GM12874 (cell line): ENCODE measurements around the gene LPIN3.

ENCODE experiments used
- TF ChIP-seq, protein P1 (sequence below): IDR thresholded peaks from 2 replicates; pipeline ENCODE4 v1.5.1; 2011; ENCODE audit warnings: low read depth, mild to moderate bottlenecking, control low read depth, low read length, moderate library complexity; ENCODE audit not compliant: insufficient read depth

The LPIN3 gene

GRCh38 chr20:41329435-41330342, 10.9 kb upstream of the LPIN3 start:
- TF ChIP-seq, protein P1, sequence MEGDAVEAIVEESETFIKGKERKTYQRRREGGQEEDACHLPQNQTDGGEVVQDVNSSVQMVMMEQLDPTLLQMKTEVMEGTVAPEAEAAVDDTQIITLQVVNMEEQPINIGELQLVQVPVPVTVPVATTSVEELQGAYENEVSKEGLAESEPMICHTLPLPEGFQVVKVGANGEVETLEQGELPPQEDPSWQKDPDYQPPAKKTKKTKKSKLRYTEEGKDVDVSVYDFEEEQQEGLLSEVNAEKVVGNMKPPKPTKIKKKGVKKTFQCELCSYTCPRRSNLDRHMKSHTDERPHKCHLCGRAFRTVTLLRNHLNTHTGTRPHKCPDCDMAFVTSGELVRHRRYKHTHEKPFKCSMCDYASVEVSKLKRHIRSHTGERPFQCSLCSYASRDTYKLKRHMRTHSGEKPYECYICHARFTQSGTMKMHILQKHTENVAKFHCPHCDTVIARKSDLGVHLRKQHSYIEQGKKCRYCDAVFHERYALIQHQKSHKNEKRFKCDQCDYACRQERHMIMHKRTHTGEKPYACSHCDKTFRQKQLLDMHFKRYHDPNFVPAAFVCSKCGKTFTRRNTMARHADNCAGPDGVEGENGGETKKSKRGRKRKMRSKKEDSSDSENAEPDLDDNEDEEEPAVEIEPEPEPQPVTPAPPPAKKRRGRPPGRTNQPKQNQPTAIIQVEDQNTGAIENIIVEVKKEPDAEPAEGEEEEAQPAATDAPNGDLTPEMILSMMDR = no peak

- TF ChIP-seq, protein P1 = no peak
Observed at GRCh38 chr20:41330343-41330720, 10.3 kb upstream of the LPIN3 start.

DNA sequence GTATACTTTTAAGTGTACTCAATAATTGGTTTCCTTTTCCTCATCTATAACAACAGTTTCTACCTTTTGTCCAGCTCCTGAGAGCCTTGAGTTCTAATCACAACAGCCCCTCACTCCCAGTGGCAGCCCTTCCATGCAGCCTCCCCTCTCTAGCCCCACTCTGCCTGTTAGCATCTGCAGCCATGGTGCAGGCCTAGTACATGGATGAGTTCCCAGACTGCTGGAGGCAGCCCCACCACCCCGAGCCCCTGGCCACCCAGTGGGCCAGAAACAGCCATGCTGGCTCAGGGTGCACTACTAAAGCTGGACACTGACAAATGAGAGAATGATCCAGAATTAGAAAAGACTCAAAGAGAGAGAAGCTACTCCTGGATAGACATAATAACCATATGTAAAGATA, 9.7 kb upstream of the LPIN3 start:
- TF ChIP-seq, protein P1 = no peak

DNA sequence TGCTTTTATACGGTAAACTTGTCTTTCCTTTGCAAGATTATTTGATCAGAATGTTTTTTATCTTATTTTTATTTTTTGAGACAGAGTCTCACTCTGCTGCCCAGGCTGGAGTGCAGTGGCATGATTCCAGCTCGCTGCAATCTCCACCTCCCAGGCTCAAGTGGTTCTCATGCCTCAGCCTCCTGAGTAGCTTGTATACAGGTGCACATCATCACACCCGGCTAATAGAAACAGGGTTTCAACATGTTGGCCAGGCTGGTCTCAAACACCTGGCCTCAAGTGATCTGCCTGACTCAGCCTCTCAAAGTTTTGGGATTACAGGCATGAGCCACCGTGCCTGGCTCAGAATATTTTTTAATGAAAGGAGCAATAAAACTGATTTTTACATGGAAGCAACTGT, 8.9 kb upstream of the LPIN3 start:
- TF ChIP-seq, protein P1 = no peak

- TF ChIP-seq, protein P1 = no peak
Observed at GRCh38 chr20:41334036-41334435, 6.6 kb upstream of the LPIN3 start.

GRCh38 chr20:41334443-41335421, 5.9 kb upstream of the LPIN3 start:
- TF ChIP-seq, protein P1 = no peak

GRCh38 chr20:41335591-41335990, 5.0 kb upstream of the LPIN3 start:
- TF ChIP-seq, protein P1 = no peak
